IPS-15b (cell line): ENCODE results near the gene LRRC9.
A peak's percentile ranks its signal among the peaks of the same experiment; 100 is the strongest.
"Not testable (repeated sequence)": the region's sequence is repeated elsewhere in the genome, so short reads cannot be mapped to it uniquely, and the experiment has no call there.

Source experiments
- H3K27me3 ChIP-seq: one replicate; pipeline ENCODE4 v1.6.1; 2013; ENCODE audit warnings: low read length; ENCODE audit not compliant: control insufficient read depth, insufficient read depth
- H3K36me3 ChIP-seq: one replicate; pipeline ENCODE4 v1.6.1; 2013; ENCODE audit warnings: low read length; ENCODE audit not compliant: control insufficient read depth, insufficient read depth
- H3K4me1 ChIP-seq: one replicate; pipeline ENCODE4 v1.6.1; 2013; ENCODE audit warnings: mild to moderate bottlenecking, low read length; ENCODE audit not compliant: control insufficient read depth, insufficient read depth
- H3K4me3 ChIP-seq: one replicate; pipeline ENCODE4 v1.5.1; 2013; ENCODE audit warnings: low read depth, low read length
- H3K9ac ChIP-seq: one replicate; pipeline ENCODE4 v1.6.1; 2013; ENCODE audit warnings: low read depth, mild to moderate bottlenecking, low read length
- H3K9me3 ChIP-seq: one replicate; pipeline ENCODE4 v1.6.1; 2013; ENCODE audit warnings: mild to moderate bottlenecking, low read length; ENCODE audit not compliant: control insufficient read depth, insufficient read depth

Gene LRRC9

DNA sequence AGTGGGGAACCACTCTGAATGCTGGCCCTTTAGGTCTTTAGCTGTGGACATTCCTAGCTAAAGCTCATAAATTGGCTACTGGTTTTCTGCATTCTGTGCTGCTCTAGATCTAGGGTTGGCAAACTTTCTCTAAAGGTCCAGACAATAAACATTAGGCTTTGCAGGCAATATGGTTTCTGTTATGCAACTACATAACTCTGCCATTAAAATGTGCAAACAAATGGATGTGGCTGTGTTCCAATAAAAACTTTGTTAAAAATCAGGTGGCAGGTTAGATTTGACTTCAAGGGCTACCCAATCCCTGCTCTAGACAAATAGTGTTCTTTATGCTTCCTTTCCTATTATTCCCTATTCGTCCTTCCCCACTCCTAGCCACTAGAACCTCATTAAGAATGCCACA is 6.8 kb upstream of the LRRC9 start:
- H3K4me3 ChIP-seq = no peak overlapping the region
- no peaks in the 10 kb centered on the region for H3K4me1 ChIP-seq
- H3K9me3 ChIP-seq = no peaks in the 10 kb centered on the region
- H3K36me3 ChIP-seq = no peaks in the 10 kb centered on the region
- no peak overlapping the region for H3K9ac ChIP-seq
- H3K27me3 ChIP-seq = no peaks in the 10 kb centered on the region

DNA sequence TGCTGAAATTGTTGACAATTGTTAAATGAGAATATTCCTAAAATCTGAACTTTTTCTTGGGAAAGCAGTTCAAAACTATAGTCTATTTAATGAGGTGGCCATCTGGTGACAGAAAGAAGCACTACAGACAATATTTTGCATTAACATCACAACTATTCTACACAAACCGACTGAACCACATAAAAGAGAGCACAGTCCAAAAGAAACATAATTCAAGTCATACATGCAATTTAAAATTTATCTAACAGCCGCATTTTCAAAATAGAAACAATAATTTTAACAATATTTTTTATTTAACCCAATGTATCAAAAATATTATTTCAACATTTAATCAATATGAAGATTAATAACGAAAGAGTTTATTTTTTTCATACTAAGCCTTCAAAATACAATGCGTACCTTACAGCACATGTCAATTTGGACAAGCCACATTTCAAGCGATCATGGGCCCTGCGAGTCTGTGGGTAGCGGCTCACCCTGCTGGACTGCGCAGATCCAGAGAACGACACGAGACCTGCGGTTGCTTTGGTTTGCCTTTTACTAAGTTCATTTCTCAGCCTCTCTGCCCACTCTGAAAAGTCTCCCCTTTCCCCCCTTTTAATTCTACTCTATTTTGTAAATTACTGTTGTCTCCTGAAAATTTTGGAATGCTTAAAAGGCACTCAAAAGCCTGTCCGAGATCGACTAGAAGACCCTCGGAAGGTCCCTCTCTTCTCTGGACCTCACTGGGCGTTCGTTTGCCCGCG is 947 bp upstream of the LRRC9 start:
- Histone ChIP-seq H3K27me3 (peaks cover 7% of the 10 kb centered on the region), H3K36me3 (no peaks in the 10 kb centered on the region), H3K4me1 (no peaks in the 10 kb centered on the region), H3K4me3 (peak overlapping the region; percentile 98), H3K9ac (peak overlapping the region; percentile 65), H3K9me3 (no peaks in the 10 kb centered on the region)

DNA sequence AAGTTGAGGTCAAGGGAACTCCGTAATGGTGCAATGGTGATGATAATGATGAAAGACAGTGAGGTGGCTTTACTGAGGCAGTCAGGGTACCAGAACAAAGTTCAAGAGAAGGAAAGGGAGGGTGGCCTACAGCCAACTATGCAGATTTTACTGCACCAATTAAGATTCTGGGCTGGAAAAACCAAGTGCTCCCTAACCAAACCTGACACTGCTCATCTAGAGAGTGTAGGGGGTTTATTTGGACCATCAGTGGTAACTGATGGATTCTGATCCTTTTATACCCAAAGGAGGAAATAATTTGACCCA is 387 bp downstream of the LRRC9 start:
- H3K36me3 ChIP-seq = no peaks in the 10 kb centered on the region
- H3K4me1 ChIP-seq = no peaks in the 10 kb centered on the region
- peak overlapping the region; percentile 71 for H3K4me3 ChIP-seq
- no peaks in the 10 kb centered on the region for H3K9me3 ChIP-seq
- H3K27me3 ChIP-seq = peaks cover 7% of the 10 kb centered on the region
- no peak overlapping the region for H3K9ac ChIP-seq

DNA sequence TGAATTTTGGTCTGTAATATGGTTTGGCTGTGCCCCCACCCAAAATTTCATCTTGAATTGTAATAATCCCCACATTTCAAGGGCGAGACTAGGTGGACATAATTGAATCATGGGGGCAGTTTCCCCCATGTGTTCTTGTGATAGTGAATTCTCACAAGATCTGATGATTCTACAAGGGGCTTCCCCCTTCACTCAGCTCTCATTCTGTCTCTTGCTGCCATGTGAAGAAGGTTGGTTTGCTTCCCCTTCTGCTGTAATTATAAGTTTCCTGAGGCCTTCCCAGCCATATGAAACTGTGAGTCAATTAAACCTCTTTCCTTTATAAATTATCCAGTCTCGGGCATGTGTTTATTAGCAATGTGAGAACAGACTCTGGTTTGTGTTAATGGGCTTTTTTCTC is 5.9 kb downstream of the LRRC9 start:
- Histone ChIP-seq H3K9me3 (no peaks in the 10 kb centered on the region), H3K4me1 (no peaks in the 10 kb centered on the region), H3K27me3 (peaks cover 5% of the 10 kb centered on the region), H3K36me3 (no peaks in the 10 kb centered on the region), H3K9ac (no peak overlapping the region), H3K4me3 (no peak overlapping the region)

DNA sequence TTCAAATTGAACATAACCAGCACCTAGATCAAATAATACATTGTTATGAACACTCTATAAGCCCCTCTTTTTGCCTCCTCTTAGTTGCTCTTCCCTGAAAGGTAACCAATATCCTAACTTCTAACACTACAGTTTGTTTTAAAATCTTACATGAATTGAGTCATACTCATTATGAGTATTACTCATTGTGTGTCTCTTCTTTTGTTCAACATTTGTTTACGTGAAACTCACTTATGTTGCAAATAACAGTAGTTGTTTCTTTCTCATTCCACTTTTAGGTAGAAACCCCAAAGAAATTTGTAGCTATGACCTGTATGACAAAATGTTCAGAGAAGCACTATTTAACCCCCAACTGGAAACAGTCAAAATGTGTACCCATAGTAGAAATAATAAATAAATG is 6.6 kb downstream of the LRRC9 start:
- no peaks in the 10 kb centered on the region for H3K9me3 ChIP-seq
- H3K4me3 ChIP-seq = no peak overlapping the region
- no peak overlapping the region for H3K9ac ChIP-seq
- no peaks in the 10 kb centered on the region for H3K4me1 ChIP-seq
- no peaks in the 10 kb centered on the region for H3K27me3 ChIP-seq
- H3K36me3 ChIP-seq = no peaks in the 10 kb centered on the region

DNA sequence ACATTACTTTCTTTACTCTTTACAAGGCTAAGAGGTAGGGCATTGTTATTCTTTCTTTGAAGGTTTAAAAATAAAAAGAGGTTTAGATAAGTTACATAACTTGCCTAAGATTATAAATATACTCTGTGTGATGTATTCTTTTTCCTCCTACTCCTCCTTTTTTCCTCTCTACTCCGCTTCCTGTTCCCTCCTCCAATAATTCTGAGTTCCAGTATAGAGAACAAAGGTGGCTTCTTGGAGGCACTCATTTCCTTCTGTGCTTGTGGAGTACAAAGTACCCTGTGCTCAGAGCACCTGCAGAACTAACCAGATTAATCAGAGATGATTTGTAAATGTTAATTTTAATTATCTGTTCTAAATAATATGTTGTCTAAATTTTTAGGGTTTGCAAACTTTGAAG is 11.3 kb downstream of the LRRC9 start:
- no peak overlapping the region for H3K4me3 ChIP-seq
- no peak overlapping the region for H3K9ac ChIP-seq
- no peaks in the 10 kb centered on the region for H3K4me1 ChIP-seq
- H3K36me3 ChIP-seq = no peaks in the 10 kb centered on the region
- H3K9me3 ChIP-seq = no peaks in the 10 kb centered on the region
- no peaks in the 10 kb centered on the region for H3K27me3 ChIP-seq

DNA sequence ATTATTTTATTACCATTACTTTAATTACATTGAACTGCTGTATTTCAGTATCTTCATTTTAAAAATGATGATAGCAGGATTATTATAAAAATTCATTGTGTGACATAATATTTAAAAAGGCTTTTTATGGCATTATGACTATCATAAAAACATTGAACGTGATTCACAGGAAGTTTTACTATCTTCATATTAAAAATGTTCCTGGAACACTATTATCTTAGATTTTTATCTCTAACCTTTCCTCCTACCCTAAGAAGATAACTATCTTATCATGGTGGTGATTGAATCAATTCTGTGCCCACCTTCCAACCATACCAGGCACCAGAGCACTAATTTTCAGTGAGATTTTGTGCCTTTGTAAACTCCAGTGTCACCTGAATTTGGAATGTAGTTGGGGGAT is 16.2 kb downstream of the LRRC9 start:
- Histone ChIP-seq H3K36me3 (no peaks in the 10 kb centered on the region), H3K4me3 (no peak overlapping the region), H3K9me3 (no peaks in the 10 kb centered on the region), H3K27me3 (no peaks in the 10 kb centered on the region), H3K9ac (no peak overlapping the region), H3K4me1 (no peaks in the 10 kb centered on the region)

DNA sequence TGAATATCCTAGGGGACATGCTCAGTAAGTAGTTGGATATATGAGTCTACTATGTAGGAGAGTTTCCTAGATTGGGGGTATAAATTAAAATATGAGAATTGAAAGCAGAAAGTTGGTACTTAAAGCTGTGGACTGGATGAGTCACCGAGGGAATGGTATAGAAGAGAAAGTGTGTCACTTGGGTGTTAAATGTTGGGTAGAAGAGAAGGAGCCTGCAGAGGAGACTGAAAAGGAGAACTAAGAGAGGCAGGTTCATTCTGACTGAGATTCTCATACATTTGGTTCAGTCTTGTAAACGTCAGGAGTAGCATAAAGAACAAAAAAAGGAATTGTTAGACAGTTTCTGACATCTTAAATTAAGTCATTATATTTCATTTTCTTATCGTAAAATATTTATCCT is 19.9 kb downstream of the LRRC9 start:
- no peaks in the 10 kb centered on the region for H3K4me1 ChIP-seq
- H3K36me3 ChIP-seq = no peaks in the 10 kb centered on the region
- H3K9me3 ChIP-seq = no peaks in the 10 kb centered on the region
- H3K4me3 ChIP-seq = no peak overlapping the region
- no peak overlapping the region for H3K9ac ChIP-seq
- H3K27me3 ChIP-seq = no peaks in the 10 kb centered on the region

DNA sequence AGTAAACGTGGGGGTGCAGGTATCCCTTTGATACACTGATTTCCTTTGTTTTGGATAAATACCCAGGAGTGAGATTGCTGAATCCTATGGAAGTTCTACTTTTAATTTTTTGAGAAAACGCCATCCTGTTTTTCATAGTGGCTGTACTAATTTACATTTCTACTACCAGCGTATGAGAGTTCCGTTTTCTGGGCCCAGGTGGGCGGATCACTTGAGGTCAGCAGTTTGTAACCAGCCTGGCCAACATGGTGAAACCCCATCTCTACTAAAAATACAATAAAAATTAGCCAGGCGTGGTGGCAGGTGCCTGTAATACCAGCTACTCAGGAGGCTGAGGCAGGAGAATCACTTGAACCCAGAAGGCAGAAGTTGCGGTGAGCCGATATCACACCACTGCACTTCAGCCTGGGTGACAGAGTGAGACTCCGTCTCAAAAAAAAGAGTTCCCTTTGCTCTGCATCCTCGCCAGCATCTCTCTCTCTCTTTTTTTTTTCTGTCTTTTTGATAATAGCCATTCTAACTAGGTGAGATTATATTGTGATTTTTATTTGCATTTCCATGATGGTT is 22.4 kb downstream of the LRRC9 start:
- H3K9me3 ChIP-seq, H3K27me3 ChIP-seq, H3K4me3 ChIP-seq, H3K4me1 ChIP-seq, H3K9ac ChIP-seq, H3K36me3 ChIP-seq: not testable (repeated sequence)

DNA sequence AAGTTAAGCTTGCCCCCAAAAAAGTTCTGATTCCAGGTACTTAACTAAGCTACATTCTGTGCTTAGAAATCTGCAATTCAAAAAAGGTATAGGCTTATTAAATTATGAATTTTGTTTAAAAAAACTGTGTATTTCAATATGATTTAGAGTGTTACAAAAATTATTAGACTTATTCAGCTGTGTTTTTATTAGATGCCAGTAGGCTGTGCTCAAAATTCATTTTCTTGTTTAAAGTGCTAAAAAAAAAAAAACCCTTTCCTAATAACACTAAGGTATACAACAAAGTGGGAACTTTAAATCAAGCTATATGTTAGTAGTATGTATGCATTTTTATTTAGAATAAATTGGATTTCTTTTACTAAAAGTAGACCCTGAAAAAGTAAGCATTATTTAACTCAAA is 25.0 kb downstream of the LRRC9 start:
- Histone ChIP-seq H3K4me1 (no peaks in the 10 kb centered on the region), H3K27me3 (no peaks in the 10 kb centered on the region), H3K4me3 (no peak overlapping the region), H3K36me3 (no peaks in the 10 kb centered on the region), H3K9ac (no peak overlapping the region), H3K9me3 (no peaks in the 10 kb centered on the region)

DNA sequence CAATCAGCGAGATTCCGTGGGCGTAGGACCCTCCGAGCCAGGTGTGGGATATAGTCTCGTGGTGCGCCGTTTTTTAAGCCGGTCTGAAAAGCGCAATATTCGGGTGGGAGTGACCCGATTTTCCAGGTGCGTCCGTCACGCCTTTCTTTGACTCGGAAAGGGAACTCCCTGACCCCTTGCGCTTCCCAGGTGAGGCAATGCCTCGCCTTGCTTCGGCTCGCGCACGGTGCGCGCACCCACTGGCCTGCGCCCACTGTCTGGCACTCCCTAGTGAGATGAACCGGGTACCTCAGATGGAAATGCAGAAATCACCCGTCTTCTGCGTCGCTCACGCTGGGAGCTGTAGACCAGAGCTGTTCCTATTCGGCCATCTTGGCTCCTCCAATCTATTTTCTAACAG is 32.2 kb downstream of the LRRC9 start:
- peak overlapping the region; percentile 39 for H3K4me3 ChIP-seq
- H3K9ac ChIP-seq = not testable (repeated sequence)

DNA sequence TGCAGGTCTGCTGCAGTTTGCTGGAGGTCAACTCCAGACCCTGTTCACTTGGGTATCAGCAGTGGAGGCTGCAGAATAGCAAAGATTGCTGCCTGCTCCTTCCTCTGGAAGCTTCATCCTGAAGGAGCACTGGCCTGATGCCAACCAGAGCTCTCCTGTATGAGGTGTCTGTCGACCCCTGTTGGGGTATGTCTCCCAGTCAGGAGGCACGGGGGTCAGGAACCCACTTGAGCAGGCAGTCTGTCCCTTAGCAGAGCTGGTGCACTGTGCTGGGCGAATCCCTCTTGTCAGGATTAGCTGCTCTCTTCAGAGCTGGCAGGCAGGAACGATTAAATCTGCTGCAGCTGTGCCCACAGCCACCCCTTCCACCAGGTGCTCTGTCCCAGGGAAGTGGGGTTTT is 37.9 kb downstream of the LRRC9 start:
- not testable (repeated sequence) for H3K36me3 ChIP-seq, H3K9ac ChIP-seq, H3K27me3 ChIP-seq, H3K9me3 ChIP-seq, H3K4me3 ChIP-seq, H3K4me1 ChIP-seq

More for the DNA sequence above, 32.2 kb downstream of the LRRC9 start:
- not testable (repeated sequence) for H3K4me1 ChIP-seq, H3K27me3 ChIP-seq, H3K9me3 ChIP-seq, H3K36me3 ChIP-seq
